Nasal cavity respiratory epithelium epithelial cell of viscerocranial mucosa (primary cell): Measurements from ENCODE around the gene MARCHF4. TPM values are rescaled to one million over a fixed set of nuclear protein-coding genes. Genes with fewer than 3 reads are reported as not detected.

Experiments
- total RNA-seq: library from RNA; depleted of rRNA; stranded (reverse); fragments of >200 nt; gene quantifications from 2 replicates; pipeline ENCODE4 v1.2.3, GENCODE V29; 2014

Gene MARCHF4
- total RNA-seq, result under 0.01 TPM in 1 of 2 replicates, not detected in the other

GRCh38 chr2:216371721-216372702 lies at the start of gene MARCHF4:
Gene MARCHF4 (minus strand): TSS chr2:216372483. CDS start chr2:216370260, 2,223 bp downstream.

GRCh38 chr2:216412022-216412999 lies 40.0 kb upstream of the MARCHF4 start, which contains the start of gene SMARCAL1:
Gene SMARCAL1 (plus strand): TSS chr2:216412484. CDS start chr2:216414705, 2,221 bp downstream.

Other genes with a start within 250 kb of the MARCHF4 start
- gene SMARCAL1, start 40.0 kb upstream of the MARCHF4 start, total RNA-seq, result 10.9 and 21.0 TPM in 2 replicates
- 1,669 and 1,679 TPM in 2 replicates for gene RPL37A, start 126.4 kb upstream of the MARCHF4 start, total RNA-seq